ENCODE data around the gene TBX1. TPM values are rescaled to one million over a fixed set of nuclear protein-coding genes. Genes with fewer than 3 reads are reported as not detected.

TBX1 gene
- total RNA-seq, 2 donors from 2014 or later = 0.12 TPM; not detected in 1

DNA sequence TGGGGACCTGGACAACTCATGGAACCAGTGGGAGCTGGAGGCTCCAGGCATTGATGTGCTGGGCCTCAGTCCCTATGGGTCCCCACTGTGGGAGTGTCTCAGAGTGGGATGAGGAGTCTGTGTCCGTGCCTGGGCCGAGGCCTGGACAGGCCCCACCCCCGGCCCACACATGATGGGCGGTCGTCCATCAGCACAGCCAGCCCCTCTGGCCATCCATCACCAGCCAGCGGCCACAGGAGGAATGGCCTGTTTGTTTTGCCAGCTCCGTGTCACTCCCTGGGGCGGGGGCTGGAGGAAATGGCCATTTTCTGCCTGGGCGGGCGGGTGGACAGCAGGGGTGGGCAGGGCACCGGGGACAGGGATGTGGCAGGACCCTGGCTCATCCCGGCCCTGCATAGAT is 13.0 kb upstream of the TBX1 start:
- ATAC-seq (replicated peaks in 1 of 2) = no peak
- peaks cover under 1% of the 10 kb centered on the region for H3K27me3 Mint-ChIP-seq (ENCODE audit: low read depth)
- no peaks in the 10 kb centered on the region for H3K9me3 Mint-ChIP-seq
- H3K36me3 Mint-ChIP-seq (ENCODE audit: insufficient read depth in 2 of 2) = no peaks in the 10 kb centered on the region
- H3K27ac Mint-ChIP-seq = no peak overlapping the region
- H3K4me1 Mint-ChIP-seq (ENCODE audit: low read depth) = no peaks in the 10 kb centered on the region
- no peak overlapping the region for H3K4me3 Mint-ChIP-seq
- DNase-seq = no peak

DNA sequence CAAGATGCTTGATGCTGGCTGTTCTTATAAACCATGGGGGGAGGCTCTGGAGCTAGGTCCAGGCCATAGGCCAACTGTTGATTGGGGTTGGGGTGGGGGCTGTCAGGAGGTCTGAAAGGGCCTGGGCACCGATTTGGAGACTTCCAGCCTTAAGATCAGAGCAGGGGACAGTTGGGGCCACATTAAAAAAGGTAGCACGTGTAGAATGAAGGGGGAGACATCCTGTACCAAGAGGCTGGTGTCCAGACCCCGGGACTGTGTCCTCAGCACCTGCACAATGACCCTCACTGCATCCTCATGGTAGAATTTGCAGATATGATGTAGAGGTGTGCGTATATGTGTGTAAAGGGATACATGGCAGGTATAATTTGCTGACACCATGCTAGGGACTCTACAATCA is 12.4 kb upstream of the TBX1 start:
- Mint-ChIP-seq H3K4me3 (no peak overlapping the region), H3K27me3 (ENCODE audit: low read depth) (peaks cover 6% of the 10 kb centered on the region), H3K36me3 (ENCODE audit: insufficient read depth in 2 of 2) (no peaks in the 10 kb centered on the region), H3K4me1 (ENCODE audit: low read depth) (no peaks in the 10 kb centered on the region), H3K27ac (no peak overlapping the region), H3K9me3 (no peaks in the 10 kb centered on the region)
- ATAC-seq (replicated peaks in 1 of 2) = no peak
- DNase-seq = no peak

DNA sequence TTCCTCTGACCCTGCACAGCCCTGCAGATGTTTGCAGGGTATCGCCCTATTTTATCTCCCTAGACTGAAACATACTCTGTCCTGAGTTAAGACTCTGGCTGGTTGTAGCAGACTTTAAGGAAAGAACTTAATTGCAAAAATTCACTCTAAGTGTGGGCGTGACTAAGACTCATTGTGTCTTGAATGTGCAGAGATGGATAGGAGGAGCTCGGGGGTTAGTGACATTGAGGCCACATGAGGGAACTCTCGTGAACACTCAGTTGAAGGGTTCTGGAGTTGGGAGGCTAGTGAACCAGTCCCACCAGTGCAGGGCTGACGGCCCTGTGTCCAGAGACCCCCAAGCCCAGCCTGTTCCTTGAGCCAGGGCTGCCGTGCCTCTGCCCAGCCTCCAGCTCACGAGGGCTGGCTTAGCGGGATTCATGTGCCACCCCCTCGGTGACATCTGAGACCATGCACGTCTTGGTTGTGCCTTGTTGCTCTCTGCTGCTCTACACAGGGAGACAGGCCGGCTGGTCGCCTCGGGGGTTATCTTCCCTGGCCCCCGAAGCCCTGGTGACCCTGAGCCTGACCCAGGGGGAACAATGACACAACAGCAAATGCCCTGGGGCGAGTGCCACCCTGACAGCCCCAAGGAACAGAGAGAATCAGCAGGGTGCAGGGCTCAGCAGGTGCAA is 11.4 kb upstream of the TBX1 start:
- Mint-ChIP-seq H3K9me3 (no peaks in the 10 kb centered on the region), H3K36me3 (ENCODE audit: insufficient read depth in 2 of 2) (no peaks in the 10 kb centered on the region), H3K27me3 (ENCODE audit: low read depth) (peaks cover 16% of the 10 kb centered on the region), H3K4me1 (ENCODE audit: low read depth) (no peaks in the 10 kb centered on the region), H3K27ac (no peak overlapping the region), H3K4me3 (no peak overlapping the region)
- ATAC-seq (replicated peaks in 1 of 2) = no peak
- DNase-seq = no peak

DNA sequence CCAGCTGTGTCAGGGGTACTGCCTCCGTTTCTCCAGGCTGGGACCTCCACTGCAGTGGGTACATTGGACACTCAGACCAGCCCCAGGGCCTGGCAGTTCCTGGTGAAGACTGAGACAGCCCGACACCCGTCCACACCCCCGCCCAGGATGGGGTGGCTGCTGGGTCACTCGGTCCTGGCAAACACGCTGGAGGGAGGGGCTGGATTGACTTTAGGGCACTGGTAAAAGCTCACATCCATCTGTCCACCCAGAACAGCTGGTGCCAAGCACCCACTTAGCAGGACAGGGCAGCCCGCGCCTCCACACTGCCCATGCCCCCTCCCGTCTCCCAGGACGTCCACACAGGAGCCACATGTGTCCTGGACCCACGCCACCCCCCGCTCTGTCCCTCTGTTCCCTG is 10.7 kb upstream of the TBX1 start:
- DNase-seq (no peak), ATAC-seq (replicated peaks in 1 of 2) (no peak)
- Mint-ChIP-seq H3K27me3 (ENCODE audit: low read depth) (peaks cover 23% of the 10 kb centered on the region), H3K4me1 (ENCODE audit: low read depth) (no peaks in the 10 kb centered on the region), H3K4me3 (no peak overlapping the region), H3K27ac (no peak overlapping the region), H3K9me3 (no peaks in the 10 kb centered on the region), H3K36me3 (ENCODE audit: insufficient read depth in 2 of 2) (no peaks in the 10 kb centered on the region)

DNA sequence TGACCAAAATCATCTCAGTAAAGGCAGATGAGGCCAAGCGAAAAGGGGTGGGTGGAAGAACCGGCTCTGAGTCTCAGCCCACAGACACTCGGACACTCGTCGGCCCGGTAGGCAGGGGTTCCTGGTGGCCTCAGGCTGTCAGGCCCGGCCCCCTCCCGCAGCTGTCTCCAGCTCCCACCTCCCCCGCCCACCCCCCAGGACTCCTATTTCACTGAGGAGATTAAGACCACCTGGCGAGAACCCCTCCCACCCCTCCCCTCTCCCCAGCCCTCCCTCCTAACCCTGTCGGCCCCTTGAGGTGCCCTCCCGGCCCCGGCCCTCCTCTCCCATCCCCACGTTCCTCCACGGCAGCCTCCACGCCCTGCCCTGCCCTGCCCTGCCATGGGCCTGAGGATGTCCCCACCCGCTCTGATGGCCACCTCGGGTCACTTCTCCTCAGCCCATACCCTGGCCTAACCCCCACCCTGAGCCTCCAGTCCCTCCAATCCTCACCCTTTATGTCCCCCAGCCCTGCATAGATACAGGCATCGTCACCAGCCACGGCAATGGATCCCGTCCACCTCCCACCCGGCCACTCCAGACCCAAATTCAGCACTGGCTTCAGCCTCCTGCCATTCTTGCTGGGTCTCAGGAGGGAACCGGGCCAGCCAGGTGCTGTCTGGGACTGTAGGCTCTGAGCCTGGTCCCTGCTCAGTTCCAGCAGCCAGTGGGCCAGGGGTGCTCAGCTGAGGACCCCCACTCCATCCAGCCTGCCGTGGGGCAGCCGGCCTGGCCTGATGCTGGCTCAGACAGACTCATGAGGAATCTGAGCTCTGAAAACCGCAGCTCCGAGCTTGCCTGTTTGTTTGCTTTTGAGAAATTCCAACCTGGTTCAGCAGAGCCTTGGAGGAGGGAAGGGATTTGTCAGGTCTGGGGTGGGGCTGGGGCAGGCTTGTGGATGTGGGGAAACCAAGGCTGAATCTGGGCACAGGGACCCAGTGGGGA is 9.8 kb upstream of the TBX1 start:
- DNase-seq (no peak), ATAC-seq (replicated peaks in 1 of 2) (no peak)
- no peak overlapping the region for H3K4me3 Mint-ChIP-seq
- H3K9me3 Mint-ChIP-seq = no peaks in the 10 kb centered on the region
- H3K36me3 Mint-ChIP-seq (ENCODE audit: insufficient read depth in 2 of 2) = no peaks in the 10 kb centered on the region
- peaks cover 27% of the 10 kb centered on the region for H3K27me3 Mint-ChIP-seq (ENCODE audit: low read depth)
- no peak overlapping the region for H3K27ac Mint-ChIP-seq
- peaks cover 2% of the 10 kb centered on the region for H3K4me1 Mint-ChIP-seq (ENCODE audit: low read depth)

DNA sequence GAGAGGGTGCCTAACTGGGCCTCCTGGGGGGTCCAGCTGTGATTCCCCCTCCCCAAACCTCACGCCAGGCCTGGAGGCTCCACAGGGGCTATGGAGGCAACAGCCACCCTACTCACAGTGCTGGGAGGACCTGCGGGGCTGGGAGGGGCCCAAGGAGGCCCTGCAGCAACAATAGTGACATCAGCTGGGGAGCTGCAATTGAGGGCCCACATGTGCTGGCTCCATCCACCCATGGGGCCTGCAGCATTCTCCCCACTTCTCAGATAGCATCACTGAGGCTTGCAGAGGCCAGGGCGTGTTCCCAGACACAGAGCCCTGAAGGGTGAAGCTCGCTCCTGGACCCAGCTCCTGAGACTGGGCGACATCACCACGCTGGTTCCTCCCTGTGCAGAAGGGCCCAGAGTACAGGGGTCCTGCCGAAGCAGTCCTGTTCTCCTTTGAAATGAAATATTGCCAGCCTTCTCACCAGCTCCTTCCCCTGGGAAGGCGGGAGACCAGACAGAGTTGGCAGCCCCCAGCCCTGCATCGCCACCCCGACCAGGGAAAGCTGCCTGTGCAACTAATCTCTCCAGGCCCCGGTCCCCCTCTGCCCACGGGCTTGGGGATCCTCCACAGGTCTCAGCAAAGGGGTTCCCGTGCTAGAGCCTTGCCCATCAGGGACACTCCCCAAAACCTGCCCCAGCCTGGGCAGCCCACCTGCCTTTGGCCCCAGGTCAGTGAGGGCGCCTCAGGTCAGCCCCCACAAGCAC is 8.9 kb upstream of the TBX1 start:
- no peak overlapping the region for H3K4me3 Mint-ChIP-seq

DNA sequence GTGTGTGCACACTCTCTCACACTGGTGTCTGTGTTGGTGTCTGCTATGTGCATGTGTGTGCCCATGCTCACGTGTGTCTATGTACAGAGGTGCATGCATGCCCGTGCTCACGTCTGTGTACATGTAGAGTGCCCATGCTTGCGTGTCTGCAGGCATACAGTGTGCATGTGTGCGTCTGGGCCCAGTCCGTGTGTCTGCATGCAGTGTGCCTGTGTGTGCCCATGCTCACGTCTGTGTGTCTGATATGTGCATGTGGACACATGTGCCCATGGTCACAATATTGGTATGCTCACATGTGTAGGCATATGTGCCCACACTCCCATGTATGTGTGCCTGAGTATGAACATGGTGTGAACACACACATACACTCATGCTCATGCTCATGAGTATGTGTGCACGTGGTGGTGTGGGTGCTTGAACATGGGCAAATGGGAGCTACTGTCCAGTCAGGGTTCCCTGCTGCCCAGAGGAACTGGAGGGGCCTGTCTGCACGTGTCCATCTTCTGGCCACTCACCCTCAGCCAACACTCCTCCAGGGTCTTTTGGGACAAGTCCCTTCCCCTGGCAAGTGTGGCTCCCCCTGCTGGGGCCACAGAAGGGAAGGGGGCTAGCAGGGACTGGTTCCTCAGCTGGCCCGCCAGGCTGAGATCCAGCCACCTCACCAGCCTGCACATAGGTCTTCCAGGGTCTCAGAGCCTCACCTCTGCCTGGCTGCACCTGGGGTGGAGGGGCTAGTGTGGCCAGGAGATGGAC is 7.3 kb upstream of the TBX1 start:
- no peak for DNase-seq
- no peak overlapping the region for H3K27ac Mint-ChIP-seq
- H3K9me3 Mint-ChIP-seq = no peaks in the 10 kb centered on the region
- peaks cover 47% of the 10 kb centered on the region for H3K27me3 Mint-ChIP-seq (ENCODE audit: low read depth)
- H3K4me3 Mint-ChIP-seq = no peak overlapping the region
- peaks cover 16% of the 10 kb centered on the region for H3K4me1 Mint-ChIP-seq (ENCODE audit: low read depth)
- no peaks in the 10 kb centered on the region for H3K36me3 Mint-ChIP-seq (ENCODE audit: insufficient read depth in 2 of 2)
- ATAC-seq (replicated peaks in 1 of 2) = no peak

More for the DNA sequence above, 8.9 kb upstream of the TBX1 start:
- ATAC-seq (replicated peaks in 1 of 2) (no peak), DNase-seq (no peak)
- peaks cover 10% of the 10 kb centered on the region for H3K4me1 Mint-ChIP-seq (ENCODE audit: low read depth)
- H3K9me3 Mint-ChIP-seq = no peaks in the 10 kb centered on the region
- H3K27me3 Mint-ChIP-seq (ENCODE audit: low read depth) = peaks cover 35% of the 10 kb centered on the region
- no peak overlapping the region for H3K27ac Mint-ChIP-seq
- no peaks in the 10 kb centered on the region for H3K36me3 Mint-ChIP-seq (ENCODE audit: insufficient read depth in 2 of 2)

DNA sequence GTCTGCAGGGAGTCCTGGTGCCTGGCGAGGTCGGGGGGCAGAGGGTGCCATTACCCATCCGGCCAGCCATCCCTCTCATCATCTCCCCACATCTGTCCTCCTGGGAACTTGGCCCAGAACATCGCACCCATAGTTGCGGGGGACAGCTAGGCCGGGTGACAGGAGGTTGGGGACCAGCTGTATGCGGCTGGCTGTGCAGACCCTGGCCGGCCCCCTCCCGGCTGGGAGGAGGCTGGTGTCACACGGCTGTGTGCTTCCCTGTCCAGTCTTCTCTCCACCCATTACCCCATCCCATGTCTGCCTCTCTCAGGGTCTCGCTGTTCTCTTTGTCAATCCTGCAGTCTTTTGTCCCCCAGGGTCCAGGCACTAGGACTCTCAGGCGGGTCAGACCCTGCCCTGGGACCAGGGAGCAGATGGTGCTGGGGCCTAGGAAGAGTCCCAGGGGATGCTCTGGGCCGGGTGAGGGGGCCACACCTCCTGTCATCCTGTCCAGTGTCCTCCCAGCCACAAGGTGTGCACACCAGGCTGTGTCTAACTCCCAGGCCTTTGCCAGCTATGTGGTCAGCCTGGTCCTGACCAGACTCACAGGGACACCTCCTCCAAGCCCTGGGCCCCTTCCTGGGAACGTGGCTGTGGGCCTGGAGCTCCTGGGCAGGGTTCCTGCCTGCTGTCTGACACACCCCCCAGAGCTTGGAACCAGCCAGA is 6.4 kb upstream of the TBX1 start:
- no peak overlapping the region for H3K27ac Mint-ChIP-seq
- ATAC-seq (replicated peaks in 1 of 2) = no peak
- no peak overlapping the region for H3K4me3 Mint-ChIP-seq
- no peaks in the 10 kb centered on the region for H3K36me3 Mint-ChIP-seq (ENCODE audit: insufficient read depth in 2 of 2)
- H3K4me1 Mint-ChIP-seq (ENCODE audit: low read depth) = peaks cover 16% of the 10 kb centered on the region
- no peak for DNase-seq
- no peaks in the 10 kb centered on the region for H3K9me3 Mint-ChIP-seq
- peaks cover 47% of the 10 kb centered on the region for H3K27me3 Mint-ChIP-seq (ENCODE audit: low read depth)

DNA sequence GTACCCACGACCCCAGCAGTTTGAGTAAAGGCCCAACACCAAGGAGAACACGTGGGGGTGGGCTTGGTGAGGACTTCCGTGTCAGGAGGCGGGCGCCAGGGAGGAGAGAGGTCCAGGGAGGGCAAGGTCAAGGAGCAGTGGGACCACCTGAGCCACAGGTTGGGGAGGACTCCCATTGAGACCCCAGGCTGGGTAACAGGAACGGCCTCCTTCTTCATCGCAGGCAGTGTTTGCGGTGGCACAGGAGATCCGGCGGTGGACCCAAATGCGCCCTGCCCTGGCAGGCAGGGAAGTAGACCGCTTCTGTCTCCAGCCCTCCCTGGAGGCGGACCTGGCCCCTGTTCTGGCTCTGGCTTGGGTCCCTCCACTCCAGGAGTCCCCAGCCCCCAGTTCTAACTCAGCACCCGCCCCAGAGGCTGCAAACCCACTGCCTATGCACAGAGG is 5.9 kb upstream of the TBX1 start:
- H3K27me3 Mint-ChIP-seq (ENCODE audit: low read depth) = peaks cover 52% of the 10 kb centered on the region
- H3K4me3 Mint-ChIP-seq = no peak overlapping the region
- H3K9me3 Mint-ChIP-seq = no peaks in the 10 kb centered on the region
- peaks cover 0 to under 1% of the 10 kb centered on the region in 2 donors for H3K36me3 Mint-ChIP-seq (ENCODE audit: insufficient read depth in 2 of 2)
- H3K4me1 Mint-ChIP-seq (ENCODE audit: low read depth) = peaks cover 20% of the 10 kb centered on the region
- ATAC-seq (replicated peaks in 1 of 2) = no peak
- no peak for DNase-seq
- no peak overlapping the region for H3K27ac Mint-ChIP-seq

DNA sequence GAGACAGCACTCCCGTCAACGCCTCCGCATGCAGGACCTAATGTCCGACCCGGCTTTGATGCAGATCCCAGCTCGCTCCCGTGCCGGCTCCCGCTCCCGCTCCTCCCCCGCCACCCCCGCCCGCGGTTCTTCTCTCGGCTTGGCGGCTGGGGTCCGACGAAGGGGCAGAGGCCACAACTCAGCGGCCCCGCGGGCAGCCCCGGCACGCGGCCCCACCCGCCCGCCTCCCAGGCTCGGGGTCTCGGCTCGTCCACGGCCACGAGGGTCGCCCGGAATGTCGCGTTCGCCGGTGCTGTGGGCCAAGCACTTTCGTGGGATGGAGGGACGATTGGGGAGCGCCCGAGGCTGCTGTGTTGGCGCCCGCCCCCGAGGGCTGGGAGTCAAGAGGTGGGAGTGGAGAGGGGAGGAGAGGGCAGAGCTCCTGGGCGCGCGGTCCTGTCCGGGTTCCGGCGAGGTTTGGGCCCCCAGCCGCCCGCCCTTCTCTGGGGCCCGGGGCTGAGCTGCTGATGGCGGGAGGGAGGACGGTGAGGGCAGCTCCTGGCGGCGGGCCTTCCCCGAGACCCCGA is 5.3 kb upstream of the TBX1 start:
- Mint-ChIP-seq H3K36me3 (ENCODE audit: insufficient read depth in 2 of 2) (peaks cover 4% of the 10 kb centered on the region in 2 donors), H3K27me3 (ENCODE audit: low read depth) (peaks cover 57% of the 10 kb centered on the region), H3K9me3 (no peaks in the 10 kb centered on the region), H3K4me3 (no peak overlapping the region), H3K4me1 (ENCODE audit: low read depth) (peaks cover 25% of the 10 kb centered on the region), H3K27ac (no peak overlapping the region)
- no peak for ATAC-seq (replicated peaks in 1 of 2)
- no peak for DNase-seq

DNA sequence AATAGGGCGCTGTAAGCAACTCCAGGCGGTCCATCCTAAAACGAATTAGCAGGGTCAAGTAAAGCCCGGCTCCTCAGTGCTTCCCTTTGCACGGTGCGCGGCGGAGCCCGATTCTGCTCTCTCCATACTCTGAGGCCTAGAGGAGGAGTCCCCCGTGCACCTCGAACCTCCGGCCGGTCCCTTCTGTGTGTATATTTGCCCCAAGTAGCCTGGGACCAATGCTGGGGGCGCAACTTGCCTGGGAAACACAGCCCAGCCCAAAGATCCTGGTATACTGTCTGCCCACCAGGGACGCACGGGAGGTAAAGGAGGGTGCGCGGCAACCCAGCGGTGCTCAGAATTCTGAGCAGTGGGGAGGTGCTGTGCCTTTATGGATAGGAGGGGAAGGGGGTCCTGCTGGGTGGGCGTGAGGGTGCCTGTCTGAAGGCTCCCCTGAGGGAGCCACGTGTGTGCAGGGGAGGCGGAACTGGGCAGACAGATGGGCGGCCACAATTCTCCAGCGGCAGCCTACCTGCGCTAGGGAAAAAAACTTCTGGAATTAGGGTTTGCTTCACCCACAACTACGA is 4.8 kb upstream of the TBX1 start:
- Mint-ChIP-seq H3K9me3 (no peaks in the 10 kb centered on the region), H3K27ac (no peak overlapping the region), H3K4me3 (peak overlapping the region; percentile 18 to 48), H3K4me1 (ENCODE audit: low read depth) (peaks cover 27% of the 10 kb centered on the region), H3K36me3 (ENCODE audit: insufficient read depth in 2 of 2) (peaks cover 4 to 5% of the 10 kb centered on the region in 2 donors), H3K27me3 (ENCODE audit: low read depth) (peaks cover 61% of the 10 kb centered on the region)
- ATAC-seq (replicated peaks in 1 of 2) = no peak
- DNase-seq = no peak

All from activated T-cell treated with anti-CD3 and anti-CD28 coated beads, Interleukin-2, amount 50 U/mL, for 72 hours (primary cell).